Measurements from ENCODE around the gene HIPK2.

Gene HIPK2

DNA sequence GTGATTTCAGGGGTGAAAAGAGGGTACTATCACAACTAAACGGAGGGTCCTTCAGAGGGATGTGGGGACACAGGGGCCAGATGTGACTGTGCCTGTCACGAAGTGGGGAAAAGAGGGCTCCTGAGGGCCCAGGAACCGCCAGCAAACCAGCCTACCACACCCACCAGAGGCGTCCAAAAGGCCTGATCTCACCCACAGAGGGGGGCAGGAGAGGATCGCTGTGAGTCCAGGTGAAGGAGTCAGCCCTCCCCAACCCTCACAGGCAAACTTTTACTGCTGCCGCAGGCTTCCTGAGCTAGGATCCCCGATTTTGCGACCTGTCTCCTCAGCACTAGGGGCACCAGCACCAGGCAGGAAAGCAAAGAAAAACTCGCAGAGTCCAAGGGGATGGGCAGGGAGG is 64.7 kb downstream of the HIPK2 start:
- DNase-seq, result no peak

DNA sequence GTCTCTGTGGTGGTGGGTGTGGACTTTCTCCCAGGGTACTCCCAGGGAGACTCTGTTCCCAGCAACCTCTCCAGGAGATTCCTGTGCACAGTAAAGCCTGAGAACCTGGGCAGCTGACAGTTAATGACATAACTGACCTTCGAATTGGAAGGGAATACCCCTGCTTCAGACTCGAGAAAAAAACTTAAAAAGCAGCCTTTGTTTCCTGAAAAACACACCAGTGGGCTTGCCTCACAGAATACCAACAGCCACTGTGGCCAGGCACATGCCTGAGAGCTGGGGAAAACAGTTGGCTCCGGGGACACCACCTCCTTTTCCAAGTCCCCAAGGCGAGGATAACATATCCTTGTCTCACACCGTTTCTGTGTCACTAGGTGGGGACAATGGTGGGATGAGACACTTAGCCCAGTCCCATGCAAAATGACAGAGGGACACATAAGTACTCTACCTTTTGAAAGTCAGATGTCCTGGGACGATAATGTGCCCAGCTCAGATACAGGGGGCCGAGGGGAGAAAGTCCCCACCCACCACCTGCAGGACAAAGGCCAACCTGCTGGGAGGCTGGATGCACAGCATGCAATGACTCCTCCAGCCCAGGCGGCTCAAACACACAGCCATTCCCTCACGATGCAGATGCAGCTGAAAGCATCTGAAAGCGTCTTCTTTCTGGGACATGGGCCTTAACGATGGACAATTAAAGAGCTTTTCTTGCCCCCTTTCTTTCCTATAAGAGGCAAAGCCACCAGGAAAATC is 65.6 kb downstream of the HIPK2 start:
- DNase-seq, result no peak

DNA sequence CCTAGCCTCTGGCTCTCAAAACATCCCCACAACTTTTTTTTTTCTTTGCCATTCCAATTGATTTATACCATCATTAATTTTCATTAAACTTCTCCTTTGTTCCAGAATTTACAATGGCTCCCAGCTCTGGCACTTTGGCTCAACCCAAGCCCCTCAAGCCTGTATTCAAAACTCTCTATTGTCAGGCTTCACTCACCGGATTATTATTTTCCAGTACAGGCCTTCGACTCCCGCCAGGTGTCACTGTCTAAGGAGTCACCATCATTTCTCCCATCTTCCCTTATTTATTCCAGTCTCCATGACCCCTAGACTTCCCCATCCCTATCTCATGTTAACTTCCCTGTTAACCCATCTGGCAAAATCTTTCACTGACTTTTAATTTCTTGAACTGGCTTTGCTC is 67.8 kb downstream of the HIPK2 start:
- no peak for DNase-seq

- DNase-seq, result no peak
Observed at GRCh38 chr7:139709485-139709884, 68.3 kb downstream of the HIPK2 start.

DNA sequence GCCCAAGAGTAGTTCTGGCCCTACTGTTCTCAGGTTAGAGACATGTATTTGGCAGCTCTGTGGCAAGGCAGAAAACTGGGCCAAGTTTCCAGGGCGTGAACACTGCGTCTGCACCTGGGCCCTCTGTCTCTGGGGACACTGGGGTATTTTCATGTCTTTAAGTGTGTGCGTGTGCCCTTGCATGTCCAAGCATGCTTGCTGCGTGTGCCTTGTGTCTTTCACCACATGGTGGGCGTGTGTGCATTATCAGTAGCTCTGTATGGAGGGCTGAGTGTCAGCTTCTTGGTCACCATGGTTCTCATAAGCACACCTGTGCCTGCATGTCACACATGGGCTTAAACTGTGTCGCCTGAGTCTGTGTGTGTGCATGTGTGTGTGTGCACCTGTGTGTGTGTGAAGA is 69.3 kb downstream of the HIPK2 start:
- no peak for DNase-seq

DNA sequence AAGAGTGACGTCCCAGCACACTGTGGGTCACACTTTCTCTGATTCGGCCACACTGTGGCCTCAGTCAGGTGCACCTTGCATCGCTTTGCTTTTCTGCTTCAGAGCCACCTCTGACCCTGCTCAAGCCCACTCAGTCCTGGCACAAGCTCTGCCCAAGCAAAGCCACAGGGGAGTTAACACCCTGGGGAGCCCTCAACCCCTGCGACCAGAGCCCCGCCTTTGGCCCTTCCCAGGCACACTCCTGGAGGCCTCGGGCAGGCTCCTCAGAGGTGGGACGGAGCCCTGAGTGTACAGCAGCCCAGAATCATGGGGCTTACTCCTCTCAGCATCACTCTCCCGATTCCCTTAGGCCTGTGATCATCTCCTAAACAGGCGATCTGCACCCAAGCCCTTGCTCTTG is 71.0 kb downstream of the HIPK2 start:
- DNase-seq, result no peak

- no peak for DNase-seq
Observed at GRCh38 chr7:139704308-139704879, 73.4 kb downstream of the HIPK2 start.

GRCh38 chr7:139703487-139704307 is 74.1 kb downstream of the HIPK2 start:
- DNase-seq, result no peak

DNA sequence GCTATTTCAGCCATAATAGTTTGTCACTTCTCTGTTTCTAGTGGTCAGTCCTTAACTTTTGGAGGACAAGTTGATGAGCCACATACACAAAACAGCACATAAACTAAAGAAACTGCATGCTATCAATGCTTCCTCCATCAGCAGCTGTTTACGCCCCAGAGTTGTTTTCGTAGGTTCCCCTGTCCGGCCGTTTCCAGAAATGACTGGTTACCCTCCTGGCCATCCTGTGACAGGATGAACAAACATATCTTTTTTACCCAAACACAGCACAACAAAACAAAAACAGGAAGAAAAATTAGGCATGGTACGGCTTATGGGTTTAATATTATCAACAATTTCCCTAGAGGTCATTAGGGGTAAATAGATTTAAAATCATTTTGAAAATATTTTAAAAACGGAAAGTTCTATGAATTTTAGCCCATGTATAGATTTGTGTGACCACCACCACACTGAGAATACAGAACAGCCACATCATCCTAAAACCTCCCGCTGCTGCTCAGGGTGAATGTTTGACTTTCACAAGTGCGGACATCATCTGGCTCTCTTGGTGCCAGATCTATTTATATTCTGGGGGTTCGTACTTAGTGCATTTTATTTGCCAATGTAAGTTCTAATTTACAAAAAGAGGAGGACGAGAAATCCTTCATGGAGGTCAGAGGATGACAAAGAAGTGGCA is 74.8 kb downstream of the HIPK2 start:
- DNase-seq, result no peak

GRCh38 chr7:139702313-139702731 is 75.5 kb downstream of the HIPK2 start:
- no peak for DNase-seq

- DNase-seq, result no peak
Observed at GRCh38 chr7:139701908-139702307, 75.9 kb downstream of the HIPK2 start.

DNA sequence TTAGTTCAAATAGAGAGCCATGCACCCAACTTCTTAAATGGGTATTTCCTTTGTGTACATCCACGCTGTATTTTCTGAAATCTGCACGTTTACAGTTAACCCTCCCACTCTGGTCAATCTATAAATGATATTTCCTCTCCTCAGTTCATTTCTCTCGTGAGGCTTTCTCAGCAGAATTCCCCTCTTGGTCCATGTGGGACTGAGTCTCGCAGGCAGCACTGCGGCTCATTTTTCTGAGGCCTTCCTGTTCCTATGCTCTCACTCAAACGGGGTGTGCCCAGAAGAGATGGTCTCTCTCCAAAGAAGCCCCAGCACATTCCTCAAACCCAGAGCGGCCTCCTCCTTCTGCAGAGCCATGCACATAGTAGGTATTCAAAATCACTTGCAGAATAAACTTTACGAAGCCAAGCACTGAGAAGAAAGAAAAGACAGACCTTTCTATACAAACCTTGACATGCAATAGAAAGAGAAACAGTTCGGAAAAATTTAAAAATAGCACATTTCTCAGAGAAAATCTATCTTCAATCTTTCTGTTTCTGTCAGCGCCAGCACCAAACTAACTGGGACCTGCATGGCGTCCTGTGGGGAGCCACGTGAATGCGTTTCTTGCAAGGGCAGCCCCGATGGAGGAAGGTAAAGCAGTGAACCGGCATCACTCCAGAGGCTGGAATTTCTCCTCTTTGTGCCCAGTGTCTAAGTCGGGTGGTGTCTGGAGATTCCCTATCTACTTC is 77.1 kb downstream of the HIPK2 start:
- no peak for DNase-seq

- DNase-seq, result no peak
Observed at GRCh38 chr7:139699640-139700504, 77.9 kb downstream of the HIPK2 start.

GRCh38 chr7:139698844-139699243 is 79.0 kb downstream of the HIPK2 start:
- DNase-seq, result no peak

GRCh38 chr7:139698278-139698677 is 79.5 kb downstream of the HIPK2 start:
- DNase-seq, result no peak

DNA sequence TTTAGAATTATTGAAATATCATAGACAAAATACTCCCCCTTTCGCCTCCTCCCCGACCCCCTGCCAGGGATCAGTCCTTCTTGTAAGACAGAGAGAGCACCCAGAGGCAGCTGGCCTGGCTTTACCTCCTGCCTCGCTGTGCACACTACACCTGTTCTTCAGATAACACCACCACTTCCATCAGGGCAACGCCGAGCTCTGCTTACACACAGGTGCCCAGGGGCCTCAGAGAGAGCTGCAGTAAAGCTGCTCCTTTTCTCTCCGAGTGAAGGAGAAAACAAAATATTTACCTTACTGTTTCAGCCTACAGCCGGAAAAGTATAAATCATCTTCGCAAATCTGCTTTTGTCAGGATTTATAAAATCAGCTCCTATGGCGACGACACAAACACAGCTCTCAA is 80.7 kb downstream of the HIPK2 start:
- DNase-seq, result no peak

DNA sequence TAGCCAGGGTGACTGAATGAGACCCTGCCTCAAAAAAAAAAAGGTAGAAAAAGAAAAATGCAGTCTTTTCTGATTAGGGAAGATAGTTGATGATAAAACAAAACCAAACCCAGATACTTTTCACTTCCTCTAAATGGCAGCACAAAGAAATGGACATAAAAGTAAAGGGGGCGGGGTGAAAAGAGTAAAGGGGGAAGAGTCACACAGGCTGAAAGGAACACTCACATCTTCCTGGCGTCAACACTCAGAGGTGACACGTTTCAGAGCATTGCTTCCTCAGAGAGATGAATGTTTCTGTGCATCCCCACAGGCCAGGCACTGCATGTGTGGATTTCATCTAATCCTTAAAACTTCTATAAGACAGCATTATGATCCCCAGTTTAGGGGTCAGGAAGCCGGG is 81.2 kb downstream of the HIPK2 start:
- DNase-seq, result no peak

GRCh38 chr7:139695588-139695987 is 82.2 kb downstream of the HIPK2 start:
- no peak for DNase-seq

DNA sequence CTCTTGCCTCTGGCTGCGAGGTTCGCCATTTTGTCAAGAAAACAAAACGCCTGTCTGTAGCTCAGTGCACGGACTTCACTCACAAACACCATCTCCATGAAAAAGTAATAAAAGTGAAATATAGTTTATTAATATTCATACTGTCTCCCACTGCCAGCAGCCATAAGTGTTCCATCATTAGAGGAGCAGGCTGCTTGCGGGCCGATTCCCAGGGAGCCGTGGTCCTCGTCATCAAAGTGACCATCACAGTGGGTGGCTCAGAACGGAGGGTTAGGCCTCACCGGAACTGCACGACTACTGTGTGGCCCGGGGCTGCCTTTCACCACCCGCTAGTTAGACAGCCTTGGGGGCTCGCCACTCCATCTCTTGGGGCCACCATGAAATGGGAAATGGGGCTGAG is 82.7 kb downstream of the HIPK2 start:
- no peak for DNase-seq

GRCh38 chr7:139694389-139694676 is 83.5 kb downstream of the HIPK2 start:
- no peak for DNase-seq

- DNase-seq, result no peak
Observed at GRCh38 chr7:139693651-139694388, 84.0 kb downstream of the HIPK2 start.

Data from NCI-H226 (cell line).